Measurements from ENCODE around the gene ZBTB21.

The ZBTB21 gene

DNA sequence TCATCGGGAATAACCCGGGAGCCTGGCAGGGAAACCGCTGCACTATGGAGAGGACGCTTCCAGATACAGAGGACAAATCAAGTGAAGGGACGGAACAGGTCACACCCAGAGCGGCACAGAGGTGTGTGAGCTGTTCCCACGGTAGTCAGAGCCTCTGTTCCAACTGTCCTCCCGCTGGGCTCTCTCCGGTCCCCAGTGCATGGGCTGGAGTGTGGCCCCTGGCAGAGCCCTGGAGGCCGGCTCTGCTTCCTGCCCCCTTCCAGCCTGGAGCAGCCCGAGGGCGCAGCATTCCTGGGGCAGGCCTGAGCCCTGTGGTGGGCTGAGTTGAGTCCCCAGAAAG lies 11.9 kb upstream of the ZBTB21 start:
- TF ChIP-seq, protein P1, sequence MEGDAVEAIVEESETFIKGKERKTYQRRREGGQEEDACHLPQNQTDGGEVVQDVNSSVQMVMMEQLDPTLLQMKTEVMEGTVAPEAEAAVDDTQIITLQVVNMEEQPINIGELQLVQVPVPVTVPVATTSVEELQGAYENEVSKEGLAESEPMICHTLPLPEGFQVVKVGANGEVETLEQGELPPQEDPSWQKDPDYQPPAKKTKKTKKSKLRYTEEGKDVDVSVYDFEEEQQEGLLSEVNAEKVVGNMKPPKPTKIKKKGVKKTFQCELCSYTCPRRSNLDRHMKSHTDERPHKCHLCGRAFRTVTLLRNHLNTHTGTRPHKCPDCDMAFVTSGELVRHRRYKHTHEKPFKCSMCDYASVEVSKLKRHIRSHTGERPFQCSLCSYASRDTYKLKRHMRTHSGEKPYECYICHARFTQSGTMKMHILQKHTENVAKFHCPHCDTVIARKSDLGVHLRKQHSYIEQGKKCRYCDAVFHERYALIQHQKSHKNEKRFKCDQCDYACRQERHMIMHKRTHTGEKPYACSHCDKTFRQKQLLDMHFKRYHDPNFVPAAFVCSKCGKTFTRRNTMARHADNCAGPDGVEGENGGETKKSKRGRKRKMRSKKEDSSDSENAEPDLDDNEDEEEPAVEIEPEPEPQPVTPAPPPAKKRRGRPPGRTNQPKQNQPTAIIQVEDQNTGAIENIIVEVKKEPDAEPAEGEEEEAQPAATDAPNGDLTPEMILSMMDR (IDR thresholded peaks at IDR 0.05; ENCODE audit: control insufficient read depth, extremely low read depth, insufficient read depth): no peak
- DNase-seq (ENCODE audit: low read depth): no peak
- H3K4me3 ChIP-seq (ENCODE audit: low read depth, low read length): no peak overlapping the region

DNA sequence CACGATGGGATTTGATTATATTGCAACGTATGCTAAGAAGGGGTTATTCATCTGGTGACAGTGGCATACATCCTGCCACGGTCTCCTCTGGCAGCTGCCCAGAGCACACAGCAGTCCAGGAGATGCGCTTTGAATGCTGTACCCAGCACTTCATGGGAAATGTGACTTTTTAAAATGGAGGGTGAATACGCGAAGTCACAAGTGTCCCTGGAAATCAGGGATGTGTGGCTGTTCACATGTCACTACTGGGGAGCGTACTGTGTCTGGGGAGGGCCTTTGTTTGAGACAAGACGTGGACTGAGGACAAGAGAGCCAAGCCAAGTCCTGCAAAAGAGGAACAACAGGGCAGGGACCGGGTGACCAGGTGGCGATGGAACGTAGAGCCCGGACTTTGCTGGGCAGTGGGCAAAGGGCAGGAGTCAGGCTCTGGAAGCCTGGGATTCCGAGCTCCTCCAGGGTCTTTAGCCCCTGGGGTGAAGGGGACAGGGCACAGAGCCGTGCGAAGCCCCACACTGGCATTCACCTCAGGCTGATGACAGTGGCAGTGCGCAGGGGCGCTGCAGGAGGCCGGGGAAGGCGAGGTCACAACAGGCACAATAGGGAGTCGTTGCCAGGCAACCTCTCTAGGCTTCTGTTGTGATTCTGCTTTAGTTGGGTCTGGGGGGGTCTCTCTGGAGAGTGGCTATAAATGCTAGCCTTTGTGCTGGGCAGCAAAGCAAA lies 11.4 kb upstream of the ZBTB21 start:
- H3K4me3 ChIP-seq (ENCODE audit: low read depth, low read length): no peak overlapping the region
- TF ChIP-seq, protein P1 (IDR thresholded peaks at IDR 0.05; ENCODE audit: control insufficient read depth, extremely low read depth, insufficient read depth): no peak
- DNase-seq (ENCODE audit: low read depth): no peak

- DNase-seq (ENCODE audit: low read depth): no peak
- TF ChIP-seq, protein P1 (IDR thresholded peaks at IDR 0.05; ENCODE audit: control insufficient read depth, extremely low read depth, insufficient read depth): no peak
- no peak overlapping the region for H3K4me3 ChIP-seq (ENCODE audit: low read depth, low read length)
Measured at GRCh38 chr21:42019706-42020105, 9.5 kb upstream of the ZBTB21 start.

DNA sequence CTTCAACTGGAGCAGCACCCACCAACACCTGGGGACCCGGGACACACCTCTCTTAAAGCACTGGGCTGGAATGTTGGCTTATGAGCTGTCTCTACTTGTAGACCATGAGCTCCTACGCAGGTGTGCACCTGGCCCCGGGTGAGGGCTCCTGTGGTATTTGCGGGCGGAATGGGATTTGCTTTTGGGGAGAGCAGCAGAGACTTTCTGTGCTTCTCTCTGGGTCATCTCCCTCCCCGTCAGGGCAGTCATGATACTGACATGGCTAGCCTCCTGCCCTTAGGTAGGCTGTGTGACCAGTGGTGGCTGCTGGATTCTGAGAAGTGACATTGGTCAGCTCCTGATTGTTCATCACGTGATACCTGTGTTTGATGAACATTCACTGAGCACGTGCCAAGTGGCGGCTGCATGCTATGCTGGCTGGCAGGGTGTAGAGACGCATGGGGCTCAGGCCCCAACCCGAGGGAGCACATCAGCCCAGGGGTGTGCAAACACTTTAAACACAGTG lies 9.0 kb upstream of the ZBTB21 start:
- DNase-seq (ENCODE audit: low read depth): no peak

GRCh38 chr21:42017022-42017421 lies 6.9 kb upstream of the ZBTB21 start:
- TF ChIP-seq, protein P1 (IDR thresholded peaks at IDR 0.05; ENCODE audit: control insufficient read depth, extremely low read depth, insufficient read depth): no peak
- no peak overlapping the region for H3K4me3 ChIP-seq (ENCODE audit: low read depth, low read length)

More for the DNA sequence above, 9.0 kb upstream of the ZBTB21 start:
- TF ChIP-seq, protein P1 (IDR thresholded peaks at IDR 0.05; ENCODE audit: control insufficient read depth, extremely low read depth, insufficient read depth): no peak
- H3K4me3 ChIP-seq (ENCODE audit: low read depth, low read length): no peak overlapping the region

DNA sequence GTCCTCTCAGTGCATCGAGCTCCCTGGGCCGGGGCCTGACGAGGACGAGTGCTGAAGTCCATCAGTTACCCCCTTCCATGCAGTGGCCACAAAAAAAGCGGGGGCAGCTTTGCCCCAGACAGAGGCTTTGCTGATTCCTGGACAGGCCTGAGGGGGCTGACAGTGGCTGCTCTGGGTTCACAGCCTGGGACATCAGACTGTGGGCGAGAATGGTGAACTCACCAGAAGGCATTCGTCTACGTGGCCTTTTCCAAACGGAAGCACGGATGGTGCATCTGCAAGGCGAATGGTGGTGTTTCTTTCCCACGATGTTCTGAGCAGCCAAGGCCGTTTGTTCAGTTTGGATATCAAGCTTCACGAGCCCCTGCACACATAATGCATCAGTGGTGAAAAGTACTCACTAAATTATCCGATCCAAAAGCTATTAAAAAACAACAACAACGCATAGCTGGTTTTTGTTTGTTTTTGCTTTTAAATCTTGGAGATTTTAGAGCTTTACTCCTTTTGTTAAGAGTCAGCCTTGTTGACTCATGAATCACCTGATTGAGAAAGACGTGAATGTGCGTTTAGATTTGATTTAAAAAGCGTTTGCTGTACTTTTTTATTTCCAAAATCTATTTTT lies 6.3 kb upstream of the ZBTB21 start:
- no peak for DNase-seq (ENCODE audit: low read depth)
- TF ChIP-seq, protein P1 (IDR thresholded peaks at IDR 0.05; ENCODE audit: control insufficient read depth, extremely low read depth, insufficient read depth): no peak
- H3K4me3 ChIP-seq (ENCODE audit: low read depth, low read length): no peak overlapping the region

More at GRCh38 chr21:42017022-42017421, 6.9 kb upstream of the ZBTB21 start:
- no peak for DNase-seq (ENCODE audit: low read depth)

Measured in LNCaP clone FGC (cell line).